NCI-H524 (cell line): ENCODE results near the gene FAM216A.
"Not testable (repeated sequence)": the region's sequence is repeated elsewhere in the genome, so short reads cannot be mapped to it uniquely, and the experiment has no call there.

Source experiments
- DNase-seq, 2 experiments: peaks; one replicate each; lab custom pipeline; 2025; lab: John Stamatoyannopoulos, UW

The FAM216A gene

GRCh38 chr12:110501399-110501751, 32.7 kb downstream of the FAM216A start:
- DNase-seq: peak; percentile 22 to 58

- peak; percentile 88 to 97 for DNase-seq
These were observed 33.4 kb downstream of the FAM216A start, which contains the start of the genes RAD9B and VPS29 for GRCh38 chr12:110501752-110502738. Gene RAD9B (plus strand): TSS chr12:110502331. CDS start chr12:110502338, 7 bp downstream. Gene VPS29 (minus strand): TSS chr12:110502111. CDS start chr12:110502051, 60 bp downstream.

- no peak for DNase-seq
These were observed 34.8 kb downstream of the FAM216A start for GRCh38 chr12:110503432-110503831.

- DNase-seq: no peak
These were observed 36.7 kb downstream of the FAM216A start for GRCh38 chr12:110505332-110505731.

- no peak for DNase-seq
These were observed 39.5 kb downstream of the FAM216A start for GRCh38 chr12:110508071-110508586.

- DNase-seq: no peak
These were observed 45.2 kb downstream of the FAM216A start for GRCh38 chr12:110513842-110514241.

GRCh38 chr12:110514363-110514762, 45.7 kb downstream of the FAM216A start:
- DNase-seq: no peak

GRCh38 chr12:110516995-110517394, 48.4 kb downstream of the FAM216A start:
- no peak for DNase-seq

- DNase-seq: not testable (repeated sequence)
These were observed 49.4 kb downstream of the FAM216A start for GRCh38 chr12:110518014-110518413.

GRCh38 chr12:110520876-110521712, 52.4 kb downstream of the FAM216A start:
- not testable (repeated sequence) for DNase-seq

- DNase-seq: no peak
These were observed 59.7 kb downstream of the FAM216A start for GRCh38 chr12:110528277-110528839.

- DNase-seq: no peak
These were observed 61.9 kb downstream of the FAM216A start for GRCh38 chr12:110530511-110530910.

- DNase-seq: no peak
These were observed 63.2 kb downstream of the FAM216A start for GRCh38 chr12:110531741-110532333.

GRCh38 chr12:110532644-110533043, 64.0 kb downstream of the FAM216A start:
- no peak for DNase-seq

GRCh38 chr12:110533607-110534006, 65.0 kb downstream of the FAM216A start:
- no peak for DNase-seq

GRCh38 chr12:110534811-110535210, 66.2 kb downstream of the FAM216A start:
- DNase-seq: no peak

GRCh38 chr12:110536834-110537604, 68.4 kb downstream of the FAM216A start:
- DNase-seq: no peak

GRCh38 chr12:110537605-110538409, 69.2 kb downstream of the FAM216A start:
- DNase-seq: no peak

- DNase-seq: no peak
These were observed 70.4 kb downstream of the FAM216A start for GRCh38 chr12:110538869-110539622.
